Fibroblast of skin of right biceps (primary cell): ENCODE data around the gene GPC6.

ENCODE experiments used
- DNase-seq: peaks from one replicate; pipeline ENCODE4 v3.0.0-alpha.2; 2013

The GPC6 gene

GRCh38 chr13:93872786-93873347 is 646.3 kb downstream of the GPC6 start:
- no peak for DNase-seq

DNA sequence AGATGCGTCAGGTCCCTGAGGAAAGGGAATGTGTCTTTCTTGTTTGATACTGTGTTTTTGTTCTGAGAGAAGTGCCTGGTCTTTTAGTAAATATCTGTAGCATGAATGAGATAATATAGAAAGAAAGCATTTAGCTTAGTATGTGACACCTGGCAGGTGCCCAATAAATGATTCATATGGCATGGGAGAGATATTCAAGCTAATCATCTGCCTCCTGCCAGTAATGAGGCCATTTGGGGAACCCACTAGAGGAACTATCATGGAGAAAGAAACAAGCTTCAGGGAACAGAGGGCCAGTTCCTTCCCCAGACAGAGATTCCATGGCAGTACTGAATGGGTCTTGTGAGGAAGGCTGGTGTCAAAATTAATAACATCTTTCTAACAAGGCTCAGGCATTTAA is 648.9 kb downstream of the GPC6 start:
- DNase-seq, result peak; percentile 84

- DNase-seq, result no peak
Observed at GRCh38 chr13:93876236-93876635, 649.6 kb downstream of the GPC6 start.

GRCh38 chr13:93878675-93879074 is 652.1 kb downstream of the GPC6 start:
- no peak for DNase-seq

GRCh38 chr13:93881411-93881810 is 654.8 kb downstream of the GPC6 start:
- peak; percentile 56 for DNase-seq

DNA sequence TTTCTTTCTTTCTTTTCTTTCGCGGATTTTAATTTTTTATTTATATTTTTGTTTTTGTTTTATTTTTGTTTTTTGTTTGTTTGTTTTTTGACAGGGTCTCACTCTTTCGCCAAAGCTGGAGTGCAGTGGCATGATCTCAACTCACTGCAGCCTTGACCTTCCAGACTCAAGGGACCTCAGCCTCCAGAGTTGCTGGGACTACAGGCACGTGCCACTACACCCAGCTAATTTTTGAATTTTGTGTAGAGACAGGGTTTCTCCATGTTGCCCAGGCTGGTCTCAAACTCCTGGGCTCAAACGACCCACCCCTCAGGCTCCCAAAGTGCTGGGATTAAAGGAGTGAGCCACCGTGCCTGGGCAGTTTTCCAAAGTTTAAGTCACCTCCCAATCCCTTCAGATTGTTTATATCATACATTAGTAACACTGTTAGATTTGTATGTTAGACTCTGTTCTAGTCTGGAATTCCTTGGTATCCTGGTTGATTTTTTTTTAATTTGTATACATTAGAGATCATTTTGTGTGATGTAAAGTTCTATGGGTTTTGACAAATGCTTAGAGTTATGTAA is 655.6 kb downstream of the GPC6 start:
- peak; percentile 78 for DNase-seq

GRCh38 chr13:93889430-93889951 is 662.9 kb downstream of the GPC6 start:
- DNase-seq, result no peak

GRCh38 chr13:93899981-93900380 is 673.4 kb downstream of the GPC6 start:
- DNase-seq, result peak; percentile 45

GRCh38 chr13:93900731-93901130 is 674.1 kb downstream of the GPC6 start:
- no peak for DNase-seq

DNA sequence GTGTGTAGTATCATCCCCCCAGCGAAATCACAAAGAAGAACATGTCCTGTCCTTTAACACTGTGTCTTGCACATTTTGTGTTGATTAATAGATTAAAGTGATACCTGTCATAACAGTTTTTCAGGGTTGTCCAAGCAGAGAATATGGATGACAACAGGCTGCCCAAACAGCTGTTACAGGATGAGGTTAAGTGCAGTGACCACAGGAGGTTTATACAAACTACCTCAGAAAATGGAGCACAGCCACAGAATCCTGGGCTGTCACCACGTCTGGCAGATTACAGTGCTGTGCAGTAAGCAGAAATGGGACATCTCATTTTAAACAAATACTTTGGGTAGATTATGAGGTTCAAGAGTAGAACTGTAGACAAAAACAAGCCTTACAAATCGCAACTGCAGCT is 677.3 kb downstream of the GPC6 start:
- no peak for DNase-seq

DNA sequence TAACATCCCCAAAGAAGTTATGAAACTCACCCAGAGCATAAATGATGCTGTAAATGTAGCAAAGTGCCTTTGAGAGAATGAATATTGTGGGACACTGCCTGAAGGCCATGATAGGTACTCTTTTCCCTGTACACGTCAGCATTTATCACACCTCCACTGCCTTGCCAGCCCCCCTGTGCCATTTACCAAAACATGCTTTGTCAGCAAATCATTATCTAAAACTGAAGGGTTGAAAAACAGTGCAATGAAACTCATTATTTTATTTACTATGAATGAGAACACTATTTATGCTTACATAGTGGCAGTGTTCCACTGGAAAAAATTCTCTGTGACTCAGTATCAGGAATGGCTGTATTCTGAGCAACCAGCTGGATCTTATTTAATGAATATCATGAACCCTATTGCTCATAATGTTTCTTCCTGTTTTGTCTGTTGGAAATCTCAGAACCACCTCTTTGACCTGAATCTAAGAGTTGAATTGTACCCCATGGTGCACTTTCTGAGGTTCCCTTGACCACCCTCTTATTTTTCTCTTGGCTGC is 688.7 kb downstream of the GPC6 start:
- peak; percentile 74 for DNase-seq

- DNase-seq, result no peak
Observed at GRCh38 chr13:93922063-93922855, 695.7 kb downstream of the GPC6 start.

DNA sequence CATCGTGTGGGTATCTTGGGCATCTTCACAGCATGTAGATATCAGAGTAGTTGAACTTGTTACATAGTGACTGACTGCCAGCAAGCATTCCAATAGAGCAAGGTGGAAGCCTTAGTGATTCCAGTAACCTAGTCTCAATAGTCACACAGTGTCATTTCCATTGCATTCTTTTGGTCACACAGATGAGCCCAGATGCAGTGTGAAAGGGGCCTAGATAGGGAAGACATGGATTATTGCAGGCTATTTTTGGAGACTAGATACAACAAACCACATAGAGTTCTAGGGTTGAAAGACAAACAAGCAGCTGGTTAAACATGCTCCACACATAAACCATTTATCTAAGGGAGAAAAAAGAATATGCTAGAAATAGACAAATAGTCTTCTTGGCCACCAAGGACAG is 699.4 kb downstream of the GPC6 start:
- no peak for DNase-seq

- peak; percentile 67 for DNase-seq
Observed at GRCh38 chr13:93926425-93926824, 699.8 kb downstream of the GPC6 start.

DNA sequence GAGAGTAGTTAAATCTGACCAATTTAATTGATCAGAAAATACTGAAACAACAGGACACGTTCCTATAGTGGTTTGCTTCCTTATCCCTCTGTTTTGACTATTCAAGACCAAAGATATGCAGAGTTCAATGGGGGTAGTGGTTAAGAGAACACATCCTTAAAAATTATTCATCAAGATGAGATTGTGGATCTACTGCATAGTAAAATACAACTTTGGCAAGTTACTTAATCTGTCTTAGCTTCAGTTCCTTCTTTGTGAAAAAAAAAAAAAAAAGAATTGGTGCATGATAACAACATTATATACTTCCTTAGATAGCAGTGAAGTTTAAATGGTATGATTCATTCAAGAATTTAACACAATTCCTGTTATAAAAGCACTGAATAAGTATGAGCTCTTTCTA is 700.8 kb downstream of the GPC6 start:
- DNase-seq, result peak; percentile 58

DNA sequence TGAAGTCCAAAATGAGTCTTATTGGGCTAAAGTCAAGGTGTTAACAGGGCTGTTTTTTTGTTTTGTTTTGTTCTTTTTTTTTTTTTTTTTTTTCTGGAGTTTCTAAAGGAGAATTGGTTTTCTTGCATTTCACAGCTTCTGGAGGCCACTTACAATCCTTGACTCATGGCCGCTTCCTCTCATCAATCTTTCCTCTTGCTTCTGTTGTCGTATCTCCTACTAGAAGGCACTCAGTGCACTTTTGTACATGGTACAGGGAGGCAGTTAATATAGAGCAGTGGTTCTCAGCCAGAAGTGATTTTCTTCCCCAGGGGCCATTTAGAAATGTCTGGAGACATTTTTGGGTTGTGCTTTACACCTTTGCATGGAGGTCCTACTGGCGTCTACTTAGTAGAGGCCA is 706.3 kb downstream of the GPC6 start:
- DNase-seq, result no peak

- DNase-seq, result no peak
Observed at GRCh38 chr13:93936901-93937300, 710.3 kb downstream of the GPC6 start.

- no peak for DNase-seq
Observed at GRCh38 chr13:93941444-93941843, 714.8 kb downstream of the GPC6 start.

DNA sequence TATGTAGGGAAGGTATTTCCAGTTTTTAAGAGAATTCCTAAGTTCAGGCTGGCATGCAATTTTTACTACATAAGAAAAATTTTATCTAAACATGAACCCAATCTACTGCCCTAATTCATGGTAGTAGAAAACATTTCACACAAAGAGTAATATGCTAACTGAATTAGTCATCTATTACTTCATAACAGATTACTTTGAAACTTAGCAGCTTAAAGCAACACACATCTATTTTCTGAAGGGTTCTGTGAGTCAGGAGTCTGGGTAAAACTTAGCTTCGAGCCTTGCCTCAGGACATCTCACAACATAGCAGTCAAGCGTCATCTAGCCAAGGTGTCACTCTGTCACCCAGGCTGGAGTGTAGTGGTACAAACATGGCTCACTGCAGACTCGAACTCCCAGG is 715.4 kb downstream of the GPC6 start:
- DNase-seq, result no peak

DNA sequence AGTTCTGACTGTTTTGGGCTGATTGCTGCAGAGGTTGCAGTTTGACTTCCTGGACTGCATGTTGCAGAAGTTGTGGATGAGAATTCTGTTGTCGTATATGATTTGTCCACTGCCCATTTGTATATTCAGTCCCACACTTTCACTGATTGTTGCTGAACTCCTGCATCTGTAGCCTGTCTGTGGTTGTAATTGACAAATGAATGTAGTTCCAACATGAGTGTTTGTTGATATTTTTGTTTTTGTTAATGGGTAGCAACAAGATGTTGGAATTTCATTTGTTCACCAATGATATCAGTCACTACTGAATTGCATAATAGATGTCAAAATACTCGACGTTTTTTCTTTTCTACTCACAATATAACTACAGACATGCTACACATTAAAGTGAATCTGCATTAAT is 719.0 kb downstream of the GPC6 start:
- no peak for DNase-seq

DNA sequence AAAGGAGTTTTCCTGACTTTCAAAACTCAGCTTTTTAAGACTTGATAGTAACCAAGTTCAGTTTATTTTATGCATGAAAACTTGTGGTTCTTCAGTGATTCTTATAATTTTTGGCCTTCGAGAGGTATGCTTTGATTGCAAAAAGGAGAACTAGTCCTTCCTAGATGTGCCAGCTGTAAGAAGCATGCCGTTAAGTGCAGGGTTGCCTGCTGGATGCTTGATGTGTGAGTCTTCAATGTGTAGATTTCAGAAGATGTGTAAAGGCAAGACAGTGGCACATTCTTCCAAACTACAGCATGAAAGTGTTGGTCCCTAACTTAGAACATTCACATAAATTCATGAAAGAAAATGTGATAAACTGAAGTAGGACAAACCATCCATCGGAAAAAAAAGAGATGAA is 720.4 kb downstream of the GPC6 start:
- DNase-seq, result no peak

DNA sequence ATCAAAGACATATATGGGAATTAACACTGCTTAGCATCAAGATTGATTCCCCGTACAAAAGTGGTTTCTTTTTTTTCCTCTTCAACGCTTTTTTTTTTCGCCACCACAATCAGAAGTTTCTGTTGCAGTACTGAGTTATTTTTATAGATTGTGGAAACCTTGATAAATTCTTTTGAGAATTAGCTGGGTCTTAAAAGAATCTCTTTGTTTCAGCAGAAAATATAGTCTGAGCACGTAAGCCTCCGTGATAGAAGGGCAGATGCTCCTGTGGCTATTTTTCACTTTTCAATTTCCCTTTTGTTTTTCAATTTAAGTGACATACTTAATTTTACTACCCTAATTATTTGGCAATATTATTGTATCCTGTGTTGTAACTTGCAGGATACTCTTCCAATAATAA is 721.0 kb downstream of the GPC6 start:
- DNase-seq, result no peak

- DNase-seq, result no peak
Observed at GRCh38 chr13:93948162-93948922, 721.7 kb downstream of the GPC6 start.
